MG63 (cell line): Measurements from ENCODE around the gene LRRC58. TPM values are rescaled to one million over a fixed set of nuclear protein-coding genes. Genes with fewer than 3 reads are reported as not detected.

ENCODE experiments used
- total RNA-seq: library from RNA; depleted of rRNA; stranded (reverse); fragments of >200 nt; shearing (Covaris generic); gene quantifications from 2 replicates; pipeline ENCODE4 v1.2.3, GENCODE V29; 2014; ENCODE audit warnings: low replicate concordance; rRNA removed

Gene LRRC58
- total RNA-seq, 1 experiment from 2014 or later, result 23.2 TPM

Other genes with a start within 250 kb of the LRRC58 start
- 0.91 and 1.1 TPM in 2 replicates for gene GPR156, start 64.1 kb downstream of the LRRC58 start, total RNA-seq
- 642 and 656 TPM in 2 replicates for gene FSTL1, start 101.6 kb upstream of the LRRC58 start, total RNA-seq
- 190 and 205 TPM in 2 replicates for gene NDUFB4, start 247.0 kb upstream of the LRRC58 start, total RNA-seq